ENCODE measurements around the gene TSHR. TPM values are rescaled to one million over a fixed set of nuclear protein-coding genes. Genes with fewer than 3 reads are reported as not detected.

TSHR gene
- total RNA-seq, 1 donor from 2014 or later: not detected

GRCh38 chr14:81091139-81091538 is 135.7 kb downstream of the TSHR start:
- peaks cover 2% of the 10 kb centered on the region for H3K36me3 ChIP-seq (ENCODE audit: insufficient read depth, low read length)
- H3K4me1 ChIP-seq (ENCODE audit: insufficient read depth, low read length): no peaks in the 10 kb centered on the region
- no peak for TF ChIP-seq EZH2 (IDR thresholded peaks at IDR 0.05; ENCODE audit: insufficient read depth, low read length)
- Mint-ChIP-seq H3K4me3 (ENCODE audit: unreplicated experiment) (no peak overlapping the region), H3K4me1 (ENCODE audit: low read depth, unreplicated experiment) (no peaks in the 10 kb centered on the region), H3K9me3 (ENCODE audit: unreplicated experiment) (no peaks in the 10 kb centered on the region), H3K36me3 (ENCODE audit: low read depth, unreplicated experiment) (no peaks in the 10 kb centered on the region), H3K27me3 (ENCODE audit: low read depth, unreplicated experiment) (peaks cover 4% of the 10 kb centered on the region), H3K27ac (ENCODE audit: unreplicated experiment) (no peak overlapping the region)
- H3K79me2 ChIP-seq (ENCODE audit: insufficient read depth, low read length): no peaks in the 10 kb centered on the region
- FAIRE-seq (no peak), DNase-seq (ENCODE audit: low read depth) (no peak)
- no peak overlapping the region for H3K27ac ChIP-seq (ENCODE audit: low read depth, low read length)
- no peak overlapping the region for H2AFZ ChIP-seq (ENCODE audit: low read depth, low read length)
- H3K4me2 ChIP-seq (ENCODE audit: low read length): no peak overlapping the region
- H3K4me3 ChIP-seq (ENCODE audit: insufficient read depth, low read depth, low read length): no peak overlapping the region
- no peaks in the 10 kb centered on the region for H3K27me3 ChIP-seq (ENCODE audit: insufficient read depth, low read length)
- no peak overlapping the region for H3K9ac ChIP-seq (ENCODE audit: low read length)
- H3K9me3 ChIP-seq (ENCODE audit: insufficient read depth, low read depth, low read length): no peaks in the 10 kb centered on the region
- H4K20me1 ChIP-seq (ENCODE audit: insufficient read depth, low read length): no peaks in the 10 kb centered on the region

GRCh38 chr14:81091660-81092059 is 136.2 kb downstream of the TSHR start:
- no peak for FAIRE-seq
- H3K4me1 Mint-ChIP-seq (ENCODE audit: low read depth, unreplicated experiment): no peaks in the 10 kb centered on the region
- Histone ChIP-seq H2AFZ (ENCODE audit: low read depth, low read length) (no peak overlapping the region), H3K27me3 (ENCODE audit: insufficient read depth, low read length) (no peaks in the 10 kb centered on the region), H3K9ac (ENCODE audit: low read length) (no peak overlapping the region), H3K9me3 (ENCODE audit: insufficient read depth, low read depth, low read length) (no peaks in the 10 kb centered on the region), H3K4me1 (ENCODE audit: insufficient read depth, low read length) (no peaks in the 10 kb centered on the region), H3K27ac (ENCODE audit: low read depth, low read length) (no peak overlapping the region), H4K20me1 (ENCODE audit: insufficient read depth, low read length) (no peaks in the 10 kb centered on the region), H3K4me2 (ENCODE audit: low read length) (no peak overlapping the region), H3K4me3 (ENCODE audit: insufficient read depth, low read depth, low read length) (no peak overlapping the region), H3K36me3 (ENCODE audit: insufficient read depth, low read length) (peaks cover 2% of the 10 kb centered on the region), H3K79me2 (ENCODE audit: insufficient read depth, low read length) (no peaks in the 10 kb centered on the region)
- H3K4me3 Mint-ChIP-seq (ENCODE audit: unreplicated experiment): no peak overlapping the region
- H3K27me3 Mint-ChIP-seq (ENCODE audit: low read depth, unreplicated experiment): peaks cover 4% of the 10 kb centered on the region
- H3K27ac Mint-ChIP-seq (ENCODE audit: unreplicated experiment): no peak overlapping the region
- no peaks in the 10 kb centered on the region for H3K9me3 Mint-ChIP-seq (ENCODE audit: unreplicated experiment)
- H3K36me3 Mint-ChIP-seq (ENCODE audit: low read depth, unreplicated experiment): no peaks in the 10 kb centered on the region
- no peak for DNase-seq (ENCODE audit: low read depth)
- no peak for TF ChIP-seq CTCF (IDR thresholded peaks at IDR 0.05; ENCODE audit: insufficient read depth, low read depth, low read length)
- no peak for TF ChIP-seq EZH2 (IDR thresholded peaks at IDR 0.05; ENCODE audit: insufficient read depth, low read length)

GRCh38 chr14:81093651-81094050 is 138.2 kb downstream of the TSHR start:
- DNase-seq (ENCODE audit: low read depth) (no peak), FAIRE-seq (no peak)
- peaks cover 2% of the 10 kb centered on the region for H3K36me3 ChIP-seq (ENCODE audit: insufficient read depth, low read length)
- no peaks in the 10 kb centered on the region for H3K9me3 ChIP-seq (ENCODE audit: insufficient read depth, low read depth, low read length)
- no peaks in the 10 kb centered on the region for H3K4me1 Mint-ChIP-seq (ENCODE audit: low read depth, unreplicated experiment)
- TF ChIP-seq EZH2 (IDR thresholded peaks at IDR 0.05; ENCODE audit: insufficient read depth, low read length): no peak
- H3K27ac ChIP-seq (ENCODE audit: low read depth, low read length): no peak overlapping the region
- H3K79me2 ChIP-seq (ENCODE audit: insufficient read depth, low read length): no peaks in the 10 kb centered on the region
- peaks cover 4% of the 10 kb centered on the region for H3K27me3 Mint-ChIP-seq (ENCODE audit: low read depth, unreplicated experiment)
- no peak overlapping the region for H3K9ac ChIP-seq (ENCODE audit: low read length)
- no peaks in the 10 kb centered on the region for H3K4me1 ChIP-seq (ENCODE audit: insufficient read depth, low read length)
- H3K9me3 Mint-ChIP-seq (ENCODE audit: unreplicated experiment): no peaks in the 10 kb centered on the region
- no peaks in the 10 kb centered on the region for H3K27me3 ChIP-seq (ENCODE audit: insufficient read depth, low read length)
- no peak overlapping the region for H3K4me2 ChIP-seq (ENCODE audit: low read length)
- no peak overlapping the region for H3K4me3 Mint-ChIP-seq (ENCODE audit: unreplicated experiment)
- no peak overlapping the region for H3K27ac Mint-ChIP-seq (ENCODE audit: unreplicated experiment)
- H4K20me1 ChIP-seq (ENCODE audit: insufficient read depth, low read length): no peaks in the 10 kb centered on the region
- H3K4me3 ChIP-seq (ENCODE audit: insufficient read depth, low read depth, low read length): no peak overlapping the region
- no peak overlapping the region for H2AFZ ChIP-seq (ENCODE audit: low read depth, low read length)
- no peaks in the 10 kb centered on the region for H3K36me3 Mint-ChIP-seq (ENCODE audit: low read depth, unreplicated experiment)

Data from astrocyte (in vitro differentiated cells and primary cell).